Esophagus squamous epithelium (tissue), 4 donors: ENCODE data around the gene ADAMTS13.

Experiments
- POLR2A ChIP-seq, 4 donors: fragments of 450-650 bp; IDR thresholded peaks; one replicate each; pipeline ENCODE4 v1.6.1; 2017; ENCODE audit warnings: antibody characterized with exemption in 4 of 4, mild to moderate bottlenecking in 4 of 4, moderate library complexity in 3 of 4
- TF ChIP-seq, protein P1 (sequence below), 6 experiments: fragments of 450-650 bp in 4 of 6; fragments of 200-600 bp in 2 of 6; sonication (generic) in 2 of 6; IDR thresholded peaks; one replicate each; pipeline ENCODE4 v1.5.1; 2016 to 2019; ENCODE audit warnings: antibody characterized with exemption in 6 of 6, mild to moderate bottlenecking in 4 of 6, moderate library complexity in 4 of 6

DNA sequence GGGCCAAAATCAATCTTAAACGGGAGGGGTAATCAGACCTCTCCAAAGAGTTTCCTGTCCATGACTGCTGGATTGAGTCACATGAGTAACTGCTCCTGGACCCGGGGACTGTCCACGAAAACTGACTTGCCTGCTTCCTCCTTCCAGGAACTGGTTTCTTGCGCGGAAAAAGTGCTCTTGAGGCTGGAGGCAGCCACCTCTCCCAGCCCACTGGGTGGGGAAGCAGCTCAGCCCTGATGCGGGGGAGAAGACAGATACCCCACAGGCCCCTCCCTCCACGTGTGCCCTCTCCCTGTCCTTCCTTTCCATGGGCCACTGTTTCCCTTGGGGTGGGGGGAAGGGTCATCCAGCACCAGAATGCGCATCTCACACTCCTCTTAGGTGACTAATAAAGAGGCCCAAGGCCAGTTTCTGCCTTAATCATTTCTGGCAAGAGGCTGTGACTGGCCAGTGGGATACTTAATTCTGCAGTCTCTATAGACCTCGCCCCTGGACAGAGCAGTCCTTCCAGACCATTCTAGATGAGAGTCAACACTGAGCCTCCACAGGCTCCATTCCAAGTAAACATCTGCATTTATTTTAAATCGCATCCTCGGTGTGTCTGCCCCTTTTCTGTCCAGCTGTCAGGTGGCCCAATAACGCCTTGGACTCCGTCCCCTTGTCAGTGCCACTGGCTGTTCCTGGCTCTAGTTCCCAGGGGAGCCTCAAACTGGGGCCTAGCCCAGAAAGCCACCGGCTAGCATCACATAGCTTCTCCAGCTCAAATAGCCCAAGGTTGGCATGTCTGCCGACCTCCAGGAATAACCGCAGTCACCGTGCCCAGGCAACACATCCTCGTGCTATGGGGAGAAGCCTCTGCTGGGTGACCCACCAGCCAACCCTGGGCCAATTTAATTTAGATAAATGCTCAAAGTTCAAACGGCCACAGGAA, 16.4 kb upstream of the ADAMTS13 start:
- TF ChIP-seq, protein P1, sequence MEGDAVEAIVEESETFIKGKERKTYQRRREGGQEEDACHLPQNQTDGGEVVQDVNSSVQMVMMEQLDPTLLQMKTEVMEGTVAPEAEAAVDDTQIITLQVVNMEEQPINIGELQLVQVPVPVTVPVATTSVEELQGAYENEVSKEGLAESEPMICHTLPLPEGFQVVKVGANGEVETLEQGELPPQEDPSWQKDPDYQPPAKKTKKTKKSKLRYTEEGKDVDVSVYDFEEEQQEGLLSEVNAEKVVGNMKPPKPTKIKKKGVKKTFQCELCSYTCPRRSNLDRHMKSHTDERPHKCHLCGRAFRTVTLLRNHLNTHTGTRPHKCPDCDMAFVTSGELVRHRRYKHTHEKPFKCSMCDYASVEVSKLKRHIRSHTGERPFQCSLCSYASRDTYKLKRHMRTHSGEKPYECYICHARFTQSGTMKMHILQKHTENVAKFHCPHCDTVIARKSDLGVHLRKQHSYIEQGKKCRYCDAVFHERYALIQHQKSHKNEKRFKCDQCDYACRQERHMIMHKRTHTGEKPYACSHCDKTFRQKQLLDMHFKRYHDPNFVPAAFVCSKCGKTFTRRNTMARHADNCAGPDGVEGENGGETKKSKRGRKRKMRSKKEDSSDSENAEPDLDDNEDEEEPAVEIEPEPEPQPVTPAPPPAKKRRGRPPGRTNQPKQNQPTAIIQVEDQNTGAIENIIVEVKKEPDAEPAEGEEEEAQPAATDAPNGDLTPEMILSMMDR (IDR thresholded peaks at IDR 0.05), result no peak
- TF ChIP-seq POLR2A (IDR thresholded peaks at IDR 0.05), result no peak
